ENCODE results near the gene EMC9.

- TF ChIP-seq CTCF (IDR thresholded peaks at IDR 0.05) (no peak), POLR2A (IDR thresholded peaks at IDR 0.05) (peak; percentile 92 to 96)
Observed at GRCh38 chr14:24095271-24096068, 45.9 kb downstream of the EMC9 start.
